ENCODE results near the gene POU4F1.
A peak's percentile ranks its signal among the peaks of the same experiment; 100 is the strongest.

POU4F1 gene

GRCh38 chr13:78602561-78603239, 652 bp downstream of the POU4F1 start:
- Histone ChIP-seq H3K9me3 (ENCODE audit: low read depth, low read length) (no peaks in the 10 kb centered on the region), H3K36me3 (ENCODE audit: insufficient read depth, low read length) (no peaks in the 10 kb centered on the region; the same call in 1 of the 2 replicates), H3K4me3 (peak overlapping the region; percentile 83), H3K9ac (ENCODE audit: insufficient read length) (peak overlapping the region; percentile 78), H3K27ac (no peak overlapping the region)
- DNase-seq (ENCODE audit: low read depth, low spot score) = no peak
- TF ChIP-seq FOXP2 (optimal IDR thresholded peaks at IDR 0.05; ENCODE audit: control extremely low read depth, extremely low read length, insufficient read depth) = no peak
- no peak for TF ChIP-seq EZH2 (IDR thresholded peaks at IDR 0.05)
- no peak for TF ChIP-seq POLR2AphosphoS5 (IDR thresholded peaks at IDR 0.05; ENCODE audit: borderline replicate concordance, low read depth, low read length)

- TF ChIP-seq EZH2 (IDR thresholded peaks at IDR 0.05) = no peak
- TF ChIP-seq FOXP2 (optimal IDR thresholded peaks at IDR 0.05; ENCODE audit: control extremely low read depth, extremely low read length, insufficient read depth) = no peak
- no peak for TF ChIP-seq POLR2AphosphoS5 (IDR thresholded peaks at IDR 0.05; ENCODE audit: borderline replicate concordance, low read depth, low read length)
- no peak overlapping the region for H3K27ac ChIP-seq
- no peaks in the 10 kb centered on the region; the same call in 1 of the 2 replicates for H3K36me3 ChIP-seq (ENCODE audit: insufficient read depth, low read length)
- H3K4me3 ChIP-seq = peak overlapping the region; percentile 83
- no peaks in the 10 kb centered on the region for H3K9me3 ChIP-seq (ENCODE audit: low read depth, low read length)
- H3K9ac ChIP-seq (ENCODE audit: insufficient read length) = peak overlapping the region; percentile 78
- DNase-seq (ENCODE audit: low read depth, low spot score) = no peak
Observed at GRCh38 chr13:78601874-78602560, 1.3 kb downstream of the POU4F1 start.

- DNase-seq (ENCODE audit: low read depth, low spot score) = no peak
- TF ChIP-seq FOXP2 (optimal IDR thresholded peaks at IDR 0.05; ENCODE audit: control extremely low read depth, extremely low read length, insufficient read depth) (no peak), EZH2 (IDR thresholded peaks at IDR 0.05) (no peak), POLR2AphosphoS5 (IDR thresholded peaks at IDR 0.05; ENCODE audit: borderline replicate concordance, low read depth, low read length) (no peak)
- Histone ChIP-seq H3K9ac (ENCODE audit: insufficient read length) (no peak overlapping the region), H3K36me3 (ENCODE audit: insufficient read depth, low read length) (no peaks in the 10 kb centered on the region; the same call in 1 of the 2 replicates), H3K27ac (no peak overlapping the region), H3K4me3 (no peak overlapping the region), H3K9me3 (ENCODE audit: low read depth, low read length) (no peaks in the 10 kb centered on the region)
Observed at GRCh38 chr13:78601124-78601873, 2.1 kb downstream of the POU4F1 start.

- TF ChIP-seq POLR2AphosphoS5 (IDR thresholded peaks at IDR 0.05; ENCODE audit: borderline replicate concordance, low read depth, low read length) (no peak), FOXP2 (optimal IDR thresholded peaks at IDR 0.05; ENCODE audit: control extremely low read depth, extremely low read length, insufficient read depth) (no peak), EZH2 (IDR thresholded peaks at IDR 0.05) (no peak)
- no peak overlapping the region for H3K4me3 ChIP-seq
- no peaks in the 10 kb centered on the region; the same call in 1 of the 2 replicates for H3K36me3 ChIP-seq (ENCODE audit: insufficient read depth, low read length)
- no peak overlapping the region for H3K27ac ChIP-seq
- no peaks in the 10 kb centered on the region for H3K9me3 ChIP-seq (ENCODE audit: low read depth, low read length)
- DNase-seq (ENCODE audit: low read depth, low spot score) = no peak
- no peak overlapping the region for H3K9ac ChIP-seq (ENCODE audit: insufficient read length)
Observed at GRCh38 chr13:78600280-78600883, 3.0 kb downstream of the POU4F1 start.

GRCh38 chr13:78599645-78600279, 3.6 kb downstream of the POU4F1 start:
- Histone ChIP-seq H3K36me3 (ENCODE audit: insufficient read depth, low read length) (no peaks in the 10 kb centered on the region; the same call in 1 of the 2 replicates), H3K4me3 (no peak overlapping the region), H3K9me3 (ENCODE audit: low read depth, low read length) (no peaks in the 10 kb centered on the region), H3K27ac (no peak overlapping the region), H3K9ac (ENCODE audit: insufficient read length) (no peak overlapping the region)
- no peak for DNase-seq (ENCODE audit: low read depth, low spot score)
- no peak for TF ChIP-seq POLR2AphosphoS5 (IDR thresholded peaks at IDR 0.05; ENCODE audit: borderline replicate concordance, low read depth, low read length)
- TF ChIP-seq FOXP2 (optimal IDR thresholded peaks at IDR 0.05; ENCODE audit: control extremely low read depth, extremely low read length, insufficient read depth) = no peak
- TF ChIP-seq EZH2 (IDR thresholded peaks at IDR 0.05) = no peak

GRCh38 chr13:78598966-78599644, 4.2 kb downstream of the POU4F1 start:
- TF ChIP-seq EZH2 (IDR thresholded peaks at IDR 0.05) (no peak), POLR2AphosphoS5 (IDR thresholded peaks at IDR 0.05; ENCODE audit: borderline replicate concordance, low read depth, low read length) (no peak), FOXP2 (optimal IDR thresholded peaks at IDR 0.05; ENCODE audit: control extremely low read depth, extremely low read length, insufficient read depth) (no peak)
- Histone ChIP-seq H3K9me3 (ENCODE audit: low read depth, low read length) (no peaks in the 10 kb centered on the region), H3K4me3 (no peak overlapping the region), H3K36me3 (ENCODE audit: insufficient read depth, low read length) (no peaks in the 10 kb centered on the region; the same call in 1 of the 2 replicates), H3K9ac (ENCODE audit: insufficient read length) (no peak overlapping the region), H3K27ac (no peak overlapping the region)
- DNase-seq (ENCODE audit: low read depth, low spot score) = no peak

GRCh38 chr13:78598116-78598781, 5.1 kb downstream of the POU4F1 start:
- H3K9me3 ChIP-seq (ENCODE audit: low read depth, low read length) = no peaks in the 10 kb centered on the region
- no peak overlapping the region for H3K27ac ChIP-seq
- DNase-seq (ENCODE audit: low read depth, low spot score) = no peak
- H3K9ac ChIP-seq (ENCODE audit: insufficient read length) = peak overlapping the region; percentile 20
- H3K36me3 ChIP-seq (ENCODE audit: insufficient read depth, low read length) = no peaks in the 10 kb centered on the region; the same call in 1 of the 2 replicates
- H3K4me3 ChIP-seq = no peak overlapping the region
- TF ChIP-seq POLR2AphosphoS5 (IDR thresholded peaks at IDR 0.05; ENCODE audit: borderline replicate concordance, low read depth, low read length) (no peak), FOXP2 (optimal IDR thresholded peaks at IDR 0.05; ENCODE audit: control extremely low read depth, extremely low read length, insufficient read depth) (no peak), EZH2 (IDR thresholded peaks at IDR 0.05) (no peak)
